Astrocyte of the spinal cord (primary cell): ENCODE measurements around the gene IL20RA.

Experiments used
- DNase-seq: peaks from one replicate; pipeline ENCODE4 v3.0.0; 2011; ENCODE audit warnings: low read depth, low spot score
- H3K4me3 ChIP-seq: 2 replicates; pipeline ENCODE4 v1.5.1; 2011; ENCODE audit warnings: low read depth, mild to moderate bottlenecking, low read length, moderate library complexity
- in situ Hi-C: cut with HindIII; loops from 2 replicates; pipeline ENCODE4 v1.10.0; 2017; ENCODE audit warnings: low sequenced_read_pairs
- TF ChIP-seq, protein P1 (sequence below): IDR thresholded peaks from 2 replicates; pipeline ENCODE4 v1.5.1; 2012; ENCODE audit warnings: low read depth, mild to moderate bottlenecking, low read length, inconsistent platforms

Gene IL20RA

DNA sequence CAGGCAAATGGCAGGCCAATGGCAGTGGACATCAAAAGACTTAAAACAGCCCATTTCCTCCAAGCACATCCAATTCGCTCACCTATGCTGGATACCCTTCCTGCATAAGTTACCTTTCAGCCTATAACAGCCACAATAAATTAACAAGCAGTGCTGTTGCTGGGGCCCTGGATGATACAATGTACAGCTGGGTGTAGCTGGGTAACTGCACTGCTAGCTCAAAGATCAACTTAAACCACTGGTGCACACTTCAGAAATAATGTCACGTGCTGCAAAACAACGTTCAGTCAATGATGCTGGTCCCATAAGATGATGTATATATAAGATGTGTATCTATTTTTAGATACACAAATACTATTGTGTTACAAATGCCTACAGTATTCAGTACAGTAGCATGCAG is 13.6 kb downstream of the IL20RA start:
- TF ChIP-seq, protein P1, sequence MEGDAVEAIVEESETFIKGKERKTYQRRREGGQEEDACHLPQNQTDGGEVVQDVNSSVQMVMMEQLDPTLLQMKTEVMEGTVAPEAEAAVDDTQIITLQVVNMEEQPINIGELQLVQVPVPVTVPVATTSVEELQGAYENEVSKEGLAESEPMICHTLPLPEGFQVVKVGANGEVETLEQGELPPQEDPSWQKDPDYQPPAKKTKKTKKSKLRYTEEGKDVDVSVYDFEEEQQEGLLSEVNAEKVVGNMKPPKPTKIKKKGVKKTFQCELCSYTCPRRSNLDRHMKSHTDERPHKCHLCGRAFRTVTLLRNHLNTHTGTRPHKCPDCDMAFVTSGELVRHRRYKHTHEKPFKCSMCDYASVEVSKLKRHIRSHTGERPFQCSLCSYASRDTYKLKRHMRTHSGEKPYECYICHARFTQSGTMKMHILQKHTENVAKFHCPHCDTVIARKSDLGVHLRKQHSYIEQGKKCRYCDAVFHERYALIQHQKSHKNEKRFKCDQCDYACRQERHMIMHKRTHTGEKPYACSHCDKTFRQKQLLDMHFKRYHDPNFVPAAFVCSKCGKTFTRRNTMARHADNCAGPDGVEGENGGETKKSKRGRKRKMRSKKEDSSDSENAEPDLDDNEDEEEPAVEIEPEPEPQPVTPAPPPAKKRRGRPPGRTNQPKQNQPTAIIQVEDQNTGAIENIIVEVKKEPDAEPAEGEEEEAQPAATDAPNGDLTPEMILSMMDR: no peak
- in situ Hi-C loops: no loop called here
- DNase-seq: no peak
- no peak overlapping the region for H3K4me3 ChIP-seq

DNA sequence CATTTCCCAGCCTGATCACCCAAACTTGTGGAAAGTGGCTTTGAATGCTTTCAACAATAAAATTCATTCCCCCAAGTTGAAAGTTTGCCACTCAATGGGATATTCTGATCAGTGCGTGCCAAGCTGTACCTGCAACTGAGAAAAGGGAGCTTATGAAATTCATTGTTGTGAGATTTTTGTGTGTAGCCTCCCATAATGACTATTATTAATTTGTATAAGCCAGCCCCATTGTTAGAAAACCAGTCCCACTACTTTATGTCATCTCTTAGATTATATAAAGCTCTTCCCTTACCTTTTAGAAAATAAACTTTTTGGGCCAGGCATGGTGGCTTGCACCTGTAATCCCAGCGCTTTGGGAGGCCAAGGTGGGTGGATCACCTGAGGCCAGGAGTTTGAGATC is 15.9 kb downstream of the IL20RA start:
- H3K4me3 ChIP-seq: no peak overlapping the region

DNA sequence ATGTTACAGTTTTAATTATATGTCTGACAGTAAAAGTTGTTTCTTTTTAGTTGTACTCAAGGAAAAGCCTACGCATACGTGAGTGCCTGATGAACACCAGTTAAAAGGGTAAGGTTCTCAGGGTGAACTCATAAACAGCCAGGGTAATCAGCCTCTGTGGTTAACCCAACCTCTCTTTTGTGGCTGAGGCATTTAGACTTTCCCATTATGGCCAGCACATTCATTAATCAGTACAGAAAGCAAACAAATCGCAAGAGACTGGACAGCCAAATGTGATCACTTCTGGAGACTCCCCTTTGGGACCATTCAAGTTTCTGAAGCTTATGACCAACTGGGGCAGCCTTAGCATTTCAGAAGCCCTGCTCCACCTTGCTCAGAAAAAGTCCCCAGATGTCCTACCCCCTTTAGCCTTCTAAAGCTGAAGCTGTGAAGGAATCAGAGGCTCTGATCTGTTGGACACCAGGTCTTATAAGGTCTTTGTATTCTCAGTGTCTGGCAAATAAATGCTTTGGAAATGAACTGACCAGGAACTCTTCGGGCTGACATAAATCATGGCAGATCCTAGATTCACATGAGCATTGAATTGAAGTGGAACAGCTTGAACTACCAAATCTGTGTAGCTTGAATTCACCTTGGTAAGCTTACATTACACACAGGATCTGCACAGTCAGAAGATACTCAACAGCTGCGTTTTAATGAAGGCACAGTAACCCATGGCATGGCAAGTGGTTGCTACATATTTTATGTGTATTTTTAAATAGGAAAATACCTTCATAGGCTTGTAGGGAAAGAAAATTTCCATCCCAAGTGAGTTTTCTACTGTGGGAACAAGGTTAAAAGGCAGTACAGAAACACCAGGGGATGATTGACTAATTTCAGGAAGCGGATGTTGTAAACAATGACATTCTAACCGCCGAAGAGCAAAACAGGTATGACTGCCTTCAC is 18.7 kb downstream of the IL20RA start:
- no peak for DNase-seq
- TF ChIP-seq, protein P1: no peak
- in situ Hi-C loops: no loop called here
- no peak overlapping the region for H3K4me3 ChIP-seq

More for the DNA sequence above, 15.9 kb downstream of the IL20RA start:
- TF ChIP-seq, protein P1: no peak
- DNase-seq: no peak
- in situ Hi-C loops: no loop called here

DNA sequence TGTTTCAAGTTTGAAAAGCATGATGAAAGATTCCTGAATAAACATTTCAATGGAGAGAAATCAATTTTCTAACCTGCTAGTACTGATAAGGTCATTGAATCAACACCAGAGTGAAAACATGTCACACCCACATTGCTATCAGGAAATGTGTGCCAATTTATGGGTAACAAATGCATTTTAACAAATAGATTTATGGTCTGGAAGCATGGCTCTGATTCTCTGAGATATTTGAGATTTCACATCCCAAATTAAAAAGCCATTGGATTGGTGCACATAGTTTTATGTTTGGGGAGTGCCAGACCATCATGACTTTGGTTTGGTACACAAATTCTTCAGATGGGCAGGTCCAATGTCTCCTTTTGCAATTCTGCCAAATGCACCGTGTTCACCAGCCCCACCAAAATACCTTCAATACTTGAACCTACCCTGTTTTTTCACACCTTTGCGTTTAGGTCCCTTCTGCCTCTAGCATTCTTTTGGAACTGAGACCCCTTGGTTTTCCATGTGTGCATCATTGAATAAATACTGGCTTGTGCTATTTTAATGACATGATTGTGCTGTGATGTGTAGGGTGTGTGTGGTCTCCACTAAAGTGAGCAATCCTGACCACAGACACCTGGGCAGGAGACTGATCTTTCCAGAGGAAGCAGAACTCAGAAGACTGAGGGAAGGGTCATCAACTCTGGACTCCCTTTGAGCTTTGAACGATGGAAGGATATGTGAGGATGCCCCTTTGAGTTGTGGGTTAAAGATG is 20.4 kb downstream of the IL20RA start:
- in situ Hi-C loops: no loop called here

DNA sequence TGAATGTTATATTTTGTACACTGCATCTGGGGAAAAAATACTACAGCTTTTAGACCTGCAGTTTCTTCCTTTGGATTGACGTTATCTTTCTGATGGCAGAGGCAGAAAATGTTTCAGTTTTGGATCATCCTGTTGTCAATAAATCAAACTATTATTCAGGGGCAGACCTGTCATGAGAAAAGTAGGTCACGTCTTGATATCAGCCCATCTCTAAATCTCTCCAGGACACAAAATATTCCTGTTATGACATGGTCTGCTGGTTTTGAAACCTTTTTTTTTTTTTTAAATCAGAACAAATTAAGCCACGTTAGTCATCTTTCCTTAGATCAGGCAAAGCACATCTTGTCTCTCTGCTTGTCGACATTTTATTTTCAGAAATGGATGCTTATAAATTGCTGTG is 24.0 kb downstream of the IL20RA start:
- DNase-seq: no peak
- TF ChIP-seq, protein P1: no peak
- no peak overlapping the region for H3K4me3 ChIP-seq
- in situ Hi-C loops: no loop called here

More for the DNA sequence above, 20.4 kb downstream of the IL20RA start:
- no peak overlapping the region for H3K4me3 ChIP-seq
- no peak for DNase-seq
- TF ChIP-seq, protein P1: no peak

DNA sequence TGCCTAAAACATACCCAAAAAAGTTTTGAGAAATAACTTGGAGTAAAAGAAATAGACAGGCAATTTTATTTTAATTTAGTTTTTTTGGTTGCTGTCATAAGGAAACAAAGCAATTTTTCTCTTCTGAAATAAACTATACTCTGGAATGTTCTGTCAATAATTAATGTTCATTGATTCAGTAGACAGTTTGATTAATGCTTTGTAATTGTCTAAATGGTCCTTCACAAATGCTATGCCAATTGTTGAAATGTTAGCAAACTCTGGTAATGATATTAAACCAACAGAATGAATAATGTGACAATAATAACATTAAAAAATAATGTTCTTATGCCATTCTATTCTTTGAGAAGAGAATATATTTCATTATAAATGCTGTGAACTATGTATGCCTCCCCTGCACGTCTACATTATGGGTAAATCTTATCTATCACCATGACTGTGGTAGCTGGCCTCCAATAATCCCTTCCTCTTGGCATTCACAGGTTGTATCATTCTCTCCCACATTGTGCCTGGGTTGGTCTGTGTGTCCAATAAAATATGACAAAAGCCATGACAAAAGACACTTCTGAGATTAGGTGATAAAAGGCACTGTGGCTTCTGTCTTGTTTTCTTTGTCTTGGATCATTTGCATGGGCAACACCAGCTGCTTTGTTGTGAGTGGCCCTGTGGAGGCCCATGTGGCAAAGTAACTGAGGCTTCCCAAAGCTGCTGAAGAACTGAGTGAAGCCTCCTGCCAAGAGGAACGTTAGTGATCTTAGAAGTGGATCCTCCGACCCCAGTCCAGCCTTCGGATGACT is 25.1 kb downstream of the IL20RA start:
- TF ChIP-seq, protein P1: no peak
- no peak for DNase-seq
- no peak overlapping the region for H3K4me3 ChIP-seq
- in situ Hi-C loops: no loop called here
